HG03354 (cell line): ENCODE results near the gene SPRED2.

ENCODE experiments used
- ATAC-seq: cut with Tn5 transposase; IDR thresholded peaks from one replicate; pipeline ENCODE4 v1.9.1; 2021; ENCODE audit warnings: mild to moderate bottlenecking; ENCODE audit not compliant: unreplicated experiment, poor library complexity, severe bottlenecking

Gene SPRED2

DNA sequence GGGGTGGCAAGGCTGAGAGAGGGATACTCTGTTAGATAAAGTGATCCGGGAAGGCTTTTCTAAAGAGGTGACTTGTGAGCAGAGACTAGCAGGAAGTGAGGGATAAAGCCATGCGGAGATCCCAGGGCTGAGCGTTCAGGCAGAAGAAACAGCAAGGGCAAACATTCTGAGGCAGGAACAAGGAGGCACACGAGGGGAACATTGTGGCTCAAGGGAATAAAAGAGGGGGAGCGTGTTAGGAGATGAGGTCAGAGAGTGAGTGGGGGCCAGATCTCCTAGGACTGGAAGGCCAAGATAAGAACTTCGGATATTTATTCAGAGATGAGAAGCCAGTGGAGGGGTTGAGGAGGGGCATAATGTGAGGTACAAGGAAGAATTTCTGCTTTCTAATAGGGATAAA lies 137.7 kb downstream of the SPRED2 start:
- no peak for ATAC-seq

DNA sequence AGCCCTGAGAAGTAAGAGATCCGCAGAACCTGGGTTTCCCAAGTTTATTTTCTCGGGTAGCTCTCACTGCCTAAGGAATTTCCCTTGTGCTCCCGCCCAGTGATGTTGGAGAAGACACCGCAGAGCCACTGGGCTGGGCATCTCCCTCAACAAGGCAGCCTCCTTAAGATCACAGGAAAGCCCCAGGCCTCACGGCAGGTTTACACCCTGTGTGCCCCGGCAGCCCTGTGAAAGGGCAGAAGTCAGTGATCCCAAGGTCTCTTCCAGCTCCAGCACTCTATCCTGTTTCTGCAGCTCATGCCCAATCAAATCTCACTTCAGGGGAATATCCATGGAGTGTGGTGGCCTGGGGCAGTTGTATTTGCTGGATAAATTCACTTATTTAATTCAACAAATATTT lies 138.3 kb downstream of the SPRED2 start:
- ATAC-seq, result no peak

DNA sequence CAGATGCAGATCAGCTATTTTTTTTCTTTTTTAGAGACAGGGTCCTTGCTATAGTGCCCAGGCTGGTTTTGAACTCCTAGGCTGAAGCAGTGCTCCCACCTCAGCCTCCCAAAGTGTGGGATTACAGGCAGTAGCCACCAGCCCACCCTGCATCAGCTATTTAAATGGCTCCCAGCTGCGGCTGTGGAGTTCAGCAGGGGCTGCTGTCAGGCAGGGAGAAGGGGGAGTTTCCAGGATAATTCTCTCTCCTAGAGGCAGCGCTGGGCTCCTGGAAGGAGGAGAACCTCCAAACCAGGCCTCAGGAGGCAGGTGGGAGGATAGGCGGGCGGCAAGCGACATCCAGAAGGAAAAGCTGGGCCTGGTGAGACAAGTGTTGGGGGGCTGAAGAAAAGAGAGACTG lies 139.0 kb downstream of the SPRED2 start:
- no peak for ATAC-seq

DNA sequence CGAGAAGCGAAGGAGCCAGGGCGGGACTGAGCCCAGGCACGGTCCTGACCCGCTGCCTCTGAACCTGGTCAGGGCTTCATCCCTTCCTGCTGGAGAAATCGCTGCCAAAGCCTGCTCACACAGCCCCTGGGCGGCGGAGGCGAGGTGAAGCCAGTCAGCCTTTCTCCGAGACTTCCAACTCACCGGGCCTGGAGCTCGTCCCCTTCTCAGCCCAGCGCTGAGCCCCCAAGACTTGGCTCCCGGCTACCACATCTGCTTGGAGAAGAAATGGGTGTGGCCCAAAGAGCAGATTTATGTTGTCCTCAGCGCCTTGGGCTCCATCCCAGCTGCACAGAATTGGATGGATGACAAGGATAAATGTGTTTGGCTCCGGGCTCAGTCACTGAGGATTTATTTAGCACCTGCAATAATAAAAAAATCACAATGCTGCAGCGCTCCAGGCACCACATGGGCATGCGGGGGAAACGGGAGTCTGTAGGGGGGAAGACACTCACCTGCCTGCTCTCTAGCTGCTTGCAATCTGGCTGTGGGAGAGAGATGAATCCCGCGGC lies 139.9 kb downstream of the SPRED2 start:
- ATAC-seq, result no peak

DNA sequence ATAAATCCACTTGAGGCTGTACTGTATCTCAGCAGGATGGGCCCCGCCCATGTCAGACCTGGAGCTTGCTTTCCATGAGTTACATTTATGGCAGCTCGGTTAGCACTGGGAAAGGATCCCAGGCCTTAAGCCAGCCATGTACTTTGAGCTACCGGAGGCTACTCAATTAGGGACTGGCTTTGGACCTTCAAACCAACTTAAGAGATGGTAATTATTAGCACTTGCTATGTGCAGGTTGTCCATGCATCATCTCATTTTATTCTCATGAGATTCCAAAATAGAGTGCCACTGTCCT lies 140.3 kb downstream of the SPRED2 start:
- ATAC-seq, result no peak

DNA sequence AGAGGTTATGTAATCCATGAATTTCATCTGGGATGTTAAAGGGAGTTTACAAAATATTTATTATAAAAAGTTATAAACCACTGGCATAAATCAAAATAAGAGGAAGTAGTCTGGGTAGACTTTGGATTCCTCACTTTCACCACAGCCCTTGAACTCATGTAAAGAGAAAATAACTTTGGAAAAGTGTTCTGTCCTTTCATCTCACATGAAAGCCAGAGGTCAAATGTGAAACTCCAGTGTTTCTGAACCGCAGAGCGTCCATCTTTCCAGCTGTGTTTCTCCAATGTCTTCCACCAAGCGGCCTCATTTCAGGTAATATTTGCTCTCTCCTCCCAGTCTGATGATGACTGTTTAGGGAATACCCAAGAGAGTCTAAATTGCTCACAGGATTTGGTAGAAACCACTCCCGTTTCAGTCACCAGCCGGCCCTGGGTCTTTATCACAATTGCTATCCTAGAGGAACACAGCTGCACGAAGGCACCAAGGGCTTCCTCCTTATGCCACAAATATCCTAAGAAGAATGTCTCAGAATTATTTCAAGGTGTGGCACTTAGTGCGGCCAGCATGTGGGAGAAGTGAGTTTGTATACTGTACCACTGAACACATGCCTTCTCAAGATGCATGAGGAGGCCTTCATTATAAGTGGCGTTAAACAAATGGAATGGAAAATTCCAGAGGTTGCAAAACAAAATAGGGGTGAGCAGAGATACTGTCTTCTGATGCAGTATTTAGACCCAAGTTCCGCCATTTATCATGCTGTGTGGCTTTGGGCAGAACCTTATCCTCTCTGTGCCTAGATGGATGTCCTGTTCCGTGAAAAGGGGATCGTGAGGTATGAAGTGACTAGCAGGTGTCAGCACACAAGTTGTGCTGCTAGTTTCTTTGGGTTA lies 140.9 kb downstream of the SPRED2 start:
- no peak for ATAC-seq

DNA sequence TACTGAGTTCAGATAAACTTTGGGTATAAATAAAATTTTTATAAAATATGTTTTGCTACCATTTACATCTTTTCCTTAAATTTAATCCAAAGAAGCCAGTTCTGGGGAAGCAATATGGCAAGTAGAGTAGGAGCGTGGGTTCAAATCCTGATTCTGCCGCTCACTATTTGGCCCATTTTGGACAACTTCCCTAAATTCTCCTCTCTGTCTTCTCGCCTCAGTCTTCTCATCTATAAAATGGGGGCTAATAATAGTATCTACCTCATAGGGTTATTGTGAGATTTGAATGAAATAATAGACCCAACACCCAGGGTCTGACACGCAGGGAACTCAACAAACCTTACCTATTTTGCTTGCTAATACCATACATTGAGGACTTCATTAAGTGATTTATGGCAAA lies 145.0 kb downstream of the SPRED2 start:
- ATAC-seq, result no peak

DNA sequence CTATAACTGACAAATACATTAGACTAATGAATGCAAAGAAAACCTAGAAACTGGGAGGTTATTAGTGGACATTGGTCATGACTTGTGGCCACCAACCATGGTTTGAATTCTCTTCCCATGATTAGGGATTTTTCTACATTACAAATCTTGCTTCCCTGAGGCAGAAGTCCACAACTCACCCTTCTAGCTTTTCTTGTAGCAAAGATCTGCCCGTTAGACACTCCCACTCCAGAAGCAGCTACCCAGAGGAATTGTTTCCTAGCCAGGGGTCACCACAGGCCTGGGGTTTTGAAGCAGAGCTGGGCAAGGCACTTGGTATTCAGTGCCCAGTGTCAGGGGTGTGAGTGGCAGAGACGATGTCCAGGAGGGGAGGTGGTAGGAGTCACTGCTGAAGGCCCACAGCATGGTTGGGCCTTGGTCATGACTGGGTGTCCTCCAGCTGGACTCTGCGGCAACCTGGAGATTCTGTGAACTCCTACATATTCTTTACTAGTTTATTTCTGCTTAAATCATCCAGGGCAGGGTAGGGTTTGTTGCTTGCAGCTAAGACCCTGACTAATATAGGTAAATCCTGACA lies 149.8 kb downstream of the SPRED2 start:
- no peak for ATAC-seq

DNA sequence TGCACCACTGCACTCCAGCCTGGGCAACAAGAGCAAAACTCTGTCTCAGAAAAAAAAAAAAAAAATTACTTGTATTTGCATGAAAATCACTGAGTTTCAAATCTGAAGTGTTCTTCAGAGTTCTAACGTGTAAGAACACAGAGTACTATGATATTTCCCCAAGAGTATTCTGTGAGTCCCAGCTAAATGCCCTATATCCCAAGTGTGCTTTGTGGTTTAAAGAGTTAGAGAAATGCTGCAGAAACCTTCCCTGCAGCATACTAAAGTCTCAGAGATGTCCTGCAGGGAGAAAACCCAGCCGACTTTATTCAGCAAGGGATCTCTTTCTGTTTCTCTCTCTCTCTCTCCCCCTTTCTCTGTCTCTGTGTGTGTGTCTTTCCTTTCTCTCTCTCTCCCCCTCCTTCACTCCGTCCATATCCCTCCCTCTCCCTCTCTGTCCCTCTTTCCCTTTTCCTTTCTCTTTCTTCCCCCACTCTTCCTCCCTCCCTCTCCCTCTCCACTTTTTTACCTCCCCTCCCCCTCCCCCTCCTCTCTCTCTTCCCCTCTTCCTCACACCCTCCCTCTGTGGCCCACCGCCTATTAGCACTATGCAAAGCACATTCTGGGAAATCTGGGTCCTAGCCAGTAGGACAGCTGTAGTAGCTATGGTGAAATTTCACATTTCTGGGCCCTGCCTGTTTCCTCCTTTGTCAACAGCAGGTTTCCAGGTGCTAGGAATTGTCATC lies 150.6 kb downstream of the SPRED2 start:
- no peak for ATAC-seq

DNA sequence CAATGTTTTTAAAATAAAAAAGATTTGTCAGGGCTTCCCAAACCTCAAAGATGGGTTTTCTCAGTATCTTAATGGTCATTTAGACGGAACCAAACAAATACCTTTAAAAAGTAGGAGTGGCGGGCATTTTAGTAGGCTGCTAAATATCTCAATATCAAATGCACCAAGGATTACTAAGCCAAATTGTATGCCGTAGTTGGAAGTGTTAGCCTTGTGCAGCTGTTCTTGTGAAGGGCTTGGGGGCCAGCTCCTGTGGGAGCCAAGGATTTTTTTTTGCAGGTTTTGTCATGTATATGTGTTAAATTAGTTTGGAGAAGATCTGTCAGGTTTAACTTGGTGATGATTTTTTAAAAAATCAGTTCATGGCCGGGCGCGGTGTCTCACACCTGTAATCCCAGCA lies 152.6 kb downstream of the SPRED2 start:
- no peak for ATAC-seq

DNA sequence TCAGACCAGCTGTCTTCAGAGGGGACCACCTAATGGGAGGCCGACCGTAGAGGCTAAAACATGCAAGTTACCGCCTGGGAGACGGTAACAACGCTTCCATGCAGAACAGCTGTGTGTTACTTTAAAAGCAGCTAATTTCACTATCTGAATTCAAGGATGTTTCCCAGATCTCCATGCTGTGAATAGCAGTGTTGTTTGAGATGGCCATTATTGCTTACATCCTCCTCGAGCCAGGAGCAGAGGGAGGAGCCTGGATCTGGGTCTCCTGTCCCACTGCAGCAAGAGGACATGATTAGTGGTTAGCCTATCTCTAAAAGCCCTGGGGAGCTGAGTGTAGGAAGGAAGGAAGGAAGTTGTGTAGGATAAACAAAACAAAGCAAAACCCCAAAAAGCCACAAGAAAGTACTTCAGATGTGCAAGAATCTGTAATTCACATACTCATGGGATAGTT lies 153.8 kb downstream of the SPRED2 start:
- no peak for ATAC-seq

DNA sequence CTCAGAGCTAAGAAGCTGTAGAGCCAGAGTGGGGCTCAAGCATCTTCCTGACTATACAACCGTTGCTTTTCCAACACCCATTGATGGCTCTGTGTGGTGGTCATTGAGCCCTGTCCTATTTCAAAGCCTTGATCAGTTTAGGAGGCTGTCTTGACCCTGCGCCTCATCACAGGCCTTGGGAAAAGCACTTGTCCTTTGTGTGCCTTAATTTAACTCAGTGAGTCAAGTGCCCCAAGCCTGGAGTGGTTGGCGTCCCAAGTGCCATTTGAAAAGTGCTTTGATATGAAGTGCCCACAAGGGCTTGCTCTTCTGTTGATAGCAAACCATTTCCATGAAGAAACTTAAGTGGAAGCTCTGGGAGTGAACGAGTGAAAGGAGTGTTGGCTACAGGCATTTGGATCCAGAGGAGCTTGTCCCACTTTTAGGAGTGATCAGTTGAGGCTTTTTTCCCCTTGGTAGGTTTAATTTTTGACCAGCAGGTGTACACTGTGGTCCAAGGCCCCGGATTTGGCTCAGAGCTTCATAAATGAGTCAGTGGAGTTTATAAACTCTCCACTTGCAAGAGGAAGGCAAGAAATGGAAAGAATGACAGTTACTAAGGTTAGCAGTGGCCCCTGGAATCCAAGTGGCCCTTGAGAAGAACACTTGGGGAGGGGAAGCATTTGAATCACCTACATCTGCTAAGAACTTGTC lies 154.5 kb downstream of the SPRED2 start:
- no peak for ATAC-seq

DNA sequence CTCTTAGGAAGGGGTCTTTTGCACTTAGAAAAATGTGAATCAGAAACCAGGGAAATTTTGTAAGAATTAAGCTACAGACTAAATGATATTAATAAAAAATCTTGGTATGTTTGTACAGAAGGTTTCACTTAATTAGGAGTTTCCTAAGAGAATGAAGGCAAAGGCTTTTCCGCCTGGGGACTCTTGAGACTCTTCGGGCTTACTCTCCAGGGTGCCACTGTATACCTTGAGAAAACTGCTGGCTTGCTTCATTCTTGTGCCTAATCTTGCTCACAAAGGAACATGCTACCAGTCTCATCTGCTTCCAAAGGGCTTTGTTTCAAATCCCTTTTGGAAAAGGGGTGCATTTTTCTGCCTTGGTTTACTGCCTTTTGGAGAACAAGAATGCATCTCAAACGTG lies 155.3 kb downstream of the SPRED2 start:
- no peak for ATAC-seq

DNA sequence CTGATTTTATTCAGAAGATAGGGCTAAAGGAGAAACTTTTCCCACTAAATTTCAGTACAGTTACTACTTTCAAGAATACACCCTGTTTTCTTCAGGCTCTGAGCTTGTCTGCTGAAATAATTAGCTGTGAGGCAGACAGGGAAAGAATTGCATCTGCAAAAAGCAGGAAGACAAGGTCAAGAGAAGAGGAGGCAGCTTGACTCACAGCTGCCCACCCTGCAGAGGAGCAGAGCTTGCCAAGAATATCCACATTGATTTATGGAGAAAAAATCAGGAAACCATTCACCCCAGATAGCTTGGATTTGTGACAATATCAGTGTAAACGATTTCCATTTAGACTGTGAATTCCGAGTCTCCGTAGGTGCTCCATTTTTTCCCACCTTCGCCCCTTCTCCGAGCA lies 155.8 kb downstream of the SPRED2 start:
- ATAC-seq, result no peak

DNA sequence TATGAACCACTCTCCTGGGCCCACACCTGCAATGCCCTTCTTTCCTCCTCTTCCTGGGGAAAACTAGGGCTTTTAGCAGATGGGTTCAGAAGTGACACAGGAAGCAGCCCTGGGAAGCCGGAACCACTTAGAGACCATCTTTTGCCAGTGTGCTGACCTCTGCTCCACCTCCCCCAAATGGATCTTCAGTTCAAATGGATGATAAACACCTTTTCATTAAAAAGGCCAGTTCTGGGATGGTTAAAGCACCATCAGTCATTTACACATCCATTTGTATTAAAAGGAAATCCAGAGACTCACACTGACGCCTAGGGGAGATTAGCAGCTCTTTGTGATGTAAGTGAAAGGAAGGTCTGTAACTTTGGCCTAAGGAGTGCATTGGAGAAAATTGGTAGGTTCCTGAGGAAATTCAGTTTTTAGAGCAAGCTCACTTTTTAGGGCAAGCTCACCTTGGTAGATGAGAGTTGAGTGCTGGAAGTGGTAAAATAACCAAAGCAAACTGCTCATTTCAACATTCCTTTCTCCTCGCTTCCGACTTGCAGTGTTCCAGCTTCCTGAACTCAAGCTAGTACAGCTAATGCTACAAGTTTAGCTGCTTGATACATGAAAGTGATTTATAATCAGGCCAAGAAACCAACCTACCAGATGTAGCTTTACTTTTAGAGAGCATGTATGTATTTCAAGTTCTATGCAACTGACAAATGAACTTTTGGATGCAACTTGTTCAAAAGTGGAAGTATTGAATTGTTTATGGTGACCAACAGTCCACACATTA lies 157.1 kb downstream of the SPRED2 start:
- no peak for ATAC-seq

DNA sequence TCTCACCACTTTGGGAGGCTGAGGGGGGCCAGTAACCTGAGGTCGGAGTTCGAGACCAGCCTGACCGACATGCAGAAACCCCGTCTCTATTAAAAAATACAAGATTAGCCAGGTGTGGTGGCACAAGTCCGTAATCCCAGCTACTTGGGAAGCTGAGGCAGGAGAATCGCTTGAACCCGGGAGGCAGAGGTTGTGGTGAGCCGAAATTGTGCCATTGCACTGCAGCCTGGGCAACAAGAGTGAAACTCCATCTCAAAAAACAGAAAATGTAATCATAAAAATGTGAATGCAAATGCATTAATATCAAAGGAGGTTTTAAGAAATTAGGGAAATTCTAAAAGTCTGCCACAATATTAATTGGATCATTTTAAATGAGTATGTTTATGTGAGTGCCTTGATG lies 159.1 kb downstream of the SPRED2 start:
- no peak for ATAC-seq

DNA sequence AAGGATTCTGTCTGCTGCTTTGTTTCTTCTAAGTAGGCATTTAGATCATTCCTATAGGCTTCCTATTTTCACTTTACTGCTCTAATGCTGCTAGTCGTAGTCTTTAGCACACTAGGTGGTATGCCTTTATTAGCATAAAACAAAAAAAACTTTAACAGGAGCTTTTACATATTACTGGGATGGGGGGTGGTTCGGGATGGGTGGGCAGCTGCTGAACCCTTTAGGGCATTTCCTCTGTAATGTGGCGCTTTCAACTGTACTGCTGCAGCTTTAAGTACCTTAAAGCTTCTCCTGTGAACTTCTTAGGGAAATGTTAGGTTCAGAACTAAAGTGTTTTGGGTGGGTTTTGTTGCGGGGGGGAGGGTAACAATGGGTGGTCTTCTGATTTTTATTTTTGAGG lies 163.4 kb downstream of the SPRED2 start:
- no peak for ATAC-seq

DNA sequence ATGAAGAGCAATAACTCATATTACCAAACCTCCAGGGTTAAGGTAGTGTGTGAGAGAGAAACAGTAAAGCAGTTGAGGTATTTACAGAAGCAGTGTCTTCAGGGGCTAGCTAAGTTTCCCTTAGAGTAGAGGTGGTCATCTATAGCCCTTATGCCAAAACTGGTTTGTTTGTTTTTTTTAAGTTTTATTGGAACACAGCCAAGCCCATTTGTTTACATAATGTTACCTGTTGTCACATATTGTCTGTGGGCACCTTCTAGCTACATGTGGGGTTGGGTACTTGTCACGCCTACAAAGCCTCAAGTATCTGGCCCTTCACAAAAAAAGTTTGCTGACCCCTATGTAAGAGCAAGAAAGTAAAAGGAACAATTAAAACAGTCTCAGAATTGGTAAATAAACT lies 165.4 kb downstream of the SPRED2 start:
- ATAC-seq, result no peak

DNA sequence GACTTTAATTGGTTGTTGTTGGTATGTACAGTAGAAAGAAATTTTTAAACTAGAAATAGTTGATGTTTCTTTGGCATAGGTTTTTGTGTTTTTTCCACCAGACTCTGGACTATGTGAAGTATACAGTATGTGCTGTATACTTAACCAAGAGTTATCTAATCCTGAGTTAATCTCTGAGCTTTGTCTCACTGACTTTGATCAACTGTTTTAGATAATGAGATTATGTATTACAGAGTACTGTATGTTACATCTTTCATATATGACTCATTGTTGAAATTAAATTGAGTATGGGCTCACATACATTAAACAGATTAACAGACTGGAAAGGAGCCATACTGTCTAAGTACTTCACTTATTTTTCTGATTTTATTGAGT lies 166.7 kb downstream of the SPRED2 start:
- ATAC-seq, result no peak
